Subcutaneous adipose tissue (tissue), 4 donors: Measurements from ENCODE around the gene GREB1L. TPM values are rescaled to one million over a fixed set of nuclear protein-coding genes. Genes with fewer than 3 reads are reported as not detected.

ENCODE experiments used
- CTCF ChIP-seq: fragments of 450-650 bp; IDR thresholded peaks from one replicate; pipeline ENCODE4 v1.5.1; 2016; ENCODE audit warnings: low read depth, mild to moderate bottlenecking, control low read depth, antibody characterized with exemption, moderate library complexity
- total RNA-seq, 4 donors: library from RNA; depleted of rRNA; stranded (reverse); fragments of >200 nt; gene quantifications; one replicate each; pipeline ENCODE4 v1.1.0, GENCODE V29; 2016

Gene GREB1L
- total RNA-seq, 4 donors from 2014 or later: 10.0 to 39.7 (median 26.0) TPM

- TF ChIP-seq CTCF: no peak
Measured at GRCh38 chr18:21275645-21276044, 33.6 kb downstream of the GREB1L start.

- TF ChIP-seq CTCF: no peak
Measured at GRCh38 chr18:21277578-21277977, 35.5 kb downstream of the GREB1L start.

- TF ChIP-seq CTCF: no peak
Measured at GRCh38 chr18:21281603-21282002, 39.6 kb downstream of the GREB1L start.

GRCh38 chr18:21284540-21284939 is 42.5 kb downstream of the GREB1L start:
- TF ChIP-seq CTCF: no peak

- TF ChIP-seq CTCF: no peak
Measured at GRCh38 chr18:21289827-21290226, 47.8 kb downstream of the GREB1L start.

GRCh38 chr18:21291106-21291505 is 49.1 kb downstream of the GREB1L start:
- TF ChIP-seq CTCF: no peak

- TF ChIP-seq CTCF: no peak
Measured at GRCh38 chr18:21293479-21293878, 51.4 kb downstream of the GREB1L start.
